GM21737 (cell line): Measurements from ENCODE around the gene MORC3.
"Not testable (repeated sequence)": the region's sequence is repeated elsewhere in the genome, so short reads cannot be mapped to it uniquely, and the experiment has no call there.

ENCODE experiments used
- ATAC-seq: cut with Tn5 transposase; IDR thresholded peaks from one replicate; pipeline ENCODE4 v1.9.1; 2021; ENCODE audit warnings: mild to moderate bottlenecking, moderate library complexity; ENCODE audit not compliant: unreplicated experiment

MORC3 gene

GRCh38 chr21:36323032-36323431 lies 3.0 kb downstream of the MORC3 start:
- no peak for ATAC-seq

GRCh38 chr21:36325373-36326010 lies 5.5 kb downstream of the MORC3 start:
- ATAC-seq, result no peak

GRCh38 chr21:36330904-36331303 lies 10.9 kb downstream of the MORC3 start:
- ATAC-seq, result no peak

GRCh38 chr21:36337099-36337509 lies 17.1 kb downstream of the MORC3 start:
- ATAC-seq, result no peak

- no peak for ATAC-seq
These were observed 19.0 kb downstream of the MORC3 start for GRCh38 chr21:36338975-36339374.

- ATAC-seq, result not testable (repeated sequence)
These were observed 22.6 kb downstream of the MORC3 start for GRCh38 chr21:36342581-36342980.

- ATAC-seq, result no peak
These were observed 24.9 kb downstream of the MORC3 start for GRCh38 chr21:36344931-36345330.

GRCh38 chr21:36347278-36347961 lies 27.4 kb downstream of the MORC3 start:
- ATAC-seq, result no peak

- no peak for ATAC-seq
These were observed 27.9 kb downstream of the MORC3 start for GRCh38 chr21:36347962-36348328.

GRCh38 chr21:36349315-36349714 lies 29.3 kb downstream of the MORC3 start:
- ATAC-seq, result no peak

- no peak for ATAC-seq
These were observed 30.4 kb downstream of the MORC3 start for GRCh38 chr21:36350282-36350910.

- no peak for ATAC-seq
These were observed 35.1 kb downstream of the MORC3 start for GRCh38 chr21:36354918-36355680.

- no peak for ATAC-seq
These were observed 35.9 kb downstream of the MORC3 start for GRCh38 chr21:36355868-36356267.

GRCh38 chr21:36359185-36359584 lies 39.2 kb downstream of the MORC3 start:
- ATAC-seq, result no peak

GRCh38 chr21:36369064-36369685 lies 49.2 kb downstream of the MORC3 start:
- ATAC-seq, result no peak

- no peak for ATAC-seq
These were observed 56.0 kb downstream of the MORC3 start for GRCh38 chr21:36375994-36376393.

- ATAC-seq, result no peak
These were observed 57.4 kb downstream of the MORC3 start for GRCh38 chr21:36377391-36377842.

GRCh38 chr21:36379251-36379650 lies 59.3 kb downstream of the MORC3 start:
- ATAC-seq, result no peak

GRCh38 chr21:36381841-36382589 lies 62.0 kb downstream of the MORC3 start:
- ATAC-seq, result no peak

- not testable (repeated sequence) for ATAC-seq
These were observed 62.7 kb downstream of the MORC3 start for GRCh38 chr21:36382722-36383121.
